ENCODE measurements around the gene PLXNA1.

DNA sequence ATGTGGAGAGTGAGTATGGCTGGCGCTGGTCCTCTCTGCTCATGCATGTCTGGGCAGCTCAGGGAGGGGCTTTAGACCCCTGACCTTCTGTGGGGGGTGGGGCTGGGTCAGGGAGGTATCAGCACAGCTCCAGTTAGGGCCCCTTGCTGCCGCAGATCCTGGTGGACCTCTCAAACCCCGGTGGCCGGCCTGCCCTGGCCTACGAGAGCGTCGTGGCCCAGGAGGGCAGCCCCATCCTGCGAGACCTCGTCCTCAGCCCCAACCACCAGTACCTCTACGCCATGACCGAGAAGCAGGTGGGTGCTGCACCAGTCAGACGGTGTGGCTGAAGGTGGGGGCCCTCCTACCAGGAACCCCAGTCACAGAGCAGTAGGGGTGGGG lies 20.2 kb downstream of the PLXNA1 start:
- TF ChIP-seq ASH2L (IDR thresholded peaks at IDR 0.05; ENCODE audit: borderline replicate concordance, low read depth) (no peak), POLR2AphosphoS5 (IDR thresholded peaks at IDR 0.05; ENCODE audit: low read length) (no peak), RFX5 (IDR thresholded peaks at IDR 0.05; ENCODE audit: low read depth, low read length) (no peak), FOXM1 (IDR thresholded peaks at IDR 0.05; ENCODE audit: low read depth, low read length) (no peak), POLR2A (IDR thresholded peaks at IDR 0.05; ENCODE audit: low read depth, low read length) (no peak), ZNF274 (IDR thresholded peaks at IDR 0.05; ENCODE audit: insufficient read depth, insufficient read length) (no peak)
- TF ChIP-seq, protein P1, sequence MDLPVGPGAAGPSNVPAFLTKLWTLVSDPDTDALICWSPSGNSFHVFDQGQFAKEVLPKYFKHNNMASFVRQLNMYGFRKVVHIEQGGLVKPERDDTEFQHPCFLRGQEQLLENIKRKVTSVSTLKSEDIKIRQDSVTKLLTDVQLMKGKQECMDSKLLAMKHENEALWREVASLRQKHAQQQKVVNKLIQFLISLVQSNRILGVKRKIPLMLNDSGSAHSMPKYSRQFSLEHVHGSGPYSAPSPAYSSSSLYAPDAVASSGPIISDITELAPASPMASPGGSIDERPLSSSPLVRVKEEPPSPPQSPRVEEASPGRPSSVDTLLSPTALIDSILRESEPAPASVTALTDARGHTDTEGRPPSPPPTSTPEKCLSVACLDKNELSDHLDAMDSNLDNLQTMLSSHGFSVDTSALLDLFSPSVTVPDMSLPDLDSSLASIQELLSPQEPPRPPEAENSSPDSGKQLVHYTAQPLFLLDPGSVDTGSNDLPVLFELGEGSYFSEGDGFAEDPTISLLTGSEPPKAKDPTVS (IDR thresholded peaks at IDR 0.05; ENCODE audit: low read depth, low read length) = no peak
- TF ChIP-seq, protein P2, sequence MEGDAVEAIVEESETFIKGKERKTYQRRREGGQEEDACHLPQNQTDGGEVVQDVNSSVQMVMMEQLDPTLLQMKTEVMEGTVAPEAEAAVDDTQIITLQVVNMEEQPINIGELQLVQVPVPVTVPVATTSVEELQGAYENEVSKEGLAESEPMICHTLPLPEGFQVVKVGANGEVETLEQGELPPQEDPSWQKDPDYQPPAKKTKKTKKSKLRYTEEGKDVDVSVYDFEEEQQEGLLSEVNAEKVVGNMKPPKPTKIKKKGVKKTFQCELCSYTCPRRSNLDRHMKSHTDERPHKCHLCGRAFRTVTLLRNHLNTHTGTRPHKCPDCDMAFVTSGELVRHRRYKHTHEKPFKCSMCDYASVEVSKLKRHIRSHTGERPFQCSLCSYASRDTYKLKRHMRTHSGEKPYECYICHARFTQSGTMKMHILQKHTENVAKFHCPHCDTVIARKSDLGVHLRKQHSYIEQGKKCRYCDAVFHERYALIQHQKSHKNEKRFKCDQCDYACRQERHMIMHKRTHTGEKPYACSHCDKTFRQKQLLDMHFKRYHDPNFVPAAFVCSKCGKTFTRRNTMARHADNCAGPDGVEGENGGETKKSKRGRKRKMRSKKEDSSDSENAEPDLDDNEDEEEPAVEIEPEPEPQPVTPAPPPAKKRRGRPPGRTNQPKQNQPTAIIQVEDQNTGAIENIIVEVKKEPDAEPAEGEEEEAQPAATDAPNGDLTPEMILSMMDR (IDR thresholded peaks at IDR 0.05 in 2 of 3, conservative IDR thresholded peaks at IDR 0.05 in 1 of 3; ENCODE audit: control insufficient read depth in 2 of 3, extremely low read depth in 1 of 3, insufficient read depth in 1 of 3, low read depth in 3 of 3, low read length in 3 of 3) = no peak
- TF ChIP-seq, protein P3, sequence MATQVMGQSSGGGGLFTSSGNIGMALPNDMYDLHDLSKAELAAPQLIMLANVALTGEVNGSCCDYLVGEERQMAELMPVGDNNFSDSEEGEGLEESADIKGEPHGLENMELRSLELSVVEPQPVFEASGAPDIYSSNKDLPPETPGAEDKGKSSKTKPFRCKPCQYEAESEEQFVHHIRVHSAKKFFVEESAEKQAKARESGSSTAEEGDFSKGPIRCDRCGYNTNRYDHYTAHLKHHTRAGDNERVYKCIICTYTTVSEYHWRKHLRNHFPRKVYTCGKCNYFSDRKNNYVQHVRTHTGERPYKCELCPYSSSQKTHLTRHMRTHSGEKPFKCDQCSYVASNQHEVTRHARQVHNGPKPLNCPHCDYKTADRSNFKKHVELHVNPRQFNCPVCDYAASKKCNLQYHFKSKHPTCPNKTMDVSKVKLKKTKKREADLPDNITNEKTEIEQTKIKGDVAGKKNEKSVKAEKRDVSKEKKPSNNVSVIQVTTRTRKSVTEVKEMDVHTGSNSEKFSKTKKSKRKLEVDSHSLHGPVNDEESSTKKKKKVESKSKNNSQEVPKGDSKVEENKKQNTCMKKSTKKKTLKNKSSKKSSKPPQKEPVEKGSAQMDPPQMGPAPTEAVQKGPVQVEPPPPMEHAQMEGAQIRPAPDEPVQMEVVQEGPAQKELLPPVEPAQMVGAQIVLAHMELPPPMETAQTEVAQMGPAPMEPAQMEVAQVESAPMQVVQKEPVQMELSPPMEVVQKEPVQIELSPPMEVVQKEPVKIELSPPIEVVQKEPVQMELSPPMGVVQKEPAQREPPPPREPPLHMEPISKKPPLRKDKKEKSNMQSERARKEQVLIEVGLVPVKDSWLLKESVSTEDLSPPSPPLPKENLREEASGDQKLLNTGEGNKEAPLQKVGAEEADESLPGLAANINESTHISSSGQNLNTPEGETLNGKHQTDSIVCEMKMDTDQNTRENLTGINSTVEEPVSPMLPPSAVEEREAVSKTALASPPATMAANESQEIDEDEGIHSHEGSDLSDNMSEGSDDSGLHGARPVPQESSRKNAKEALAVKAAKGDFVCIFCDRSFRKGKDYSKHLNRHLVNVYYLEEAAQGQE (IDR thresholded peaks at IDR 0.05; ENCODE audit: low read depth, low read length) = no peak
